DMS53 treated with DMSO at 0.1 percent for 48 hours (cell line): Measurements from ENCODE around the gene ARHGEF16.

Experiments used
- DNase-seq: peaks from one replicate; lab custom pipeline; 2025; ENCODE audit not compliant: unreplicated experiment; lab: John Stamatoyannopoulos, UW

ARHGEF16 gene

GRCh38 chr1:3455670-3456448 lies 1.4 kb downstream of the ARHGEF16 start:
- no peak for DNase-seq

GRCh38 chr1:3456449-3456963 lies 2.0 kb downstream of the ARHGEF16 start:
- DNase-seq: no peak

GRCh38 chr1:3456964-3457909 lies 2.8 kb downstream of the ARHGEF16 start:
- no peak for DNase-seq

- DNase-seq: no peak
Measured at GRCh38 chr1:3457910-3458883, 3.7 kb downstream of the ARHGEF16 start.

GRCh38 chr1:3459051-3459908 lies 4.8 kb downstream of the ARHGEF16 start:
- no peak for DNase-seq

GRCh38 chr1:3459940-3460671 lies 5.6 kb downstream of the ARHGEF16 start:
- DNase-seq: no peak

GRCh38 chr1:3460672-3461131 lies 6.2 kb downstream of the ARHGEF16 start:
- DNase-seq: no peak

GRCh38 chr1:3461238-3461933 lies 6.9 kb downstream of the ARHGEF16 start:
- no peak for DNase-seq

- no peak for DNase-seq
Measured at GRCh38 chr1:3461934-3462275, 7.4 kb downstream of the ARHGEF16 start.

GRCh38 chr1:3462356-3463012 lies 8.0 kb downstream of the ARHGEF16 start:
- no peak for DNase-seq

GRCh38 chr1:3463013-3463385 lies 8.5 kb downstream of the ARHGEF16 start:
- DNase-seq: no peak

GRCh38 chr1:3463408-3463863 lies 9.0 kb downstream of the ARHGEF16 start:
- DNase-seq: no peak

- no peak for DNase-seq
Measured at GRCh38 chr1:3463891-3464648, 9.6 kb downstream of the ARHGEF16 start.

- DNase-seq: no peak
Measured at GRCh38 chr1:3464649-3465025, 10.2 kb downstream of the ARHGEF16 start.

- no peak for DNase-seq
Measured at GRCh38 chr1:3465091-3465934, 10.8 kb downstream of the ARHGEF16 start.

- DNase-seq: no peak
Measured at GRCh38 chr1:3465935-3466321, 11.5 kb downstream of the ARHGEF16 start.
